Measurements from ENCODE around the gene MELK.

MELK gene

GRCh38 chr9:36713515-36714490 lies 141.1 kb downstream of the MELK start:
- no peak for DNase-seq (ENCODE audit: extremely low read depth, low read depth)
- no peak overlapping the region for H3K4me3 ChIP-seq (replicated peaks; ENCODE audit: low read depth, low read length)
- no peak for TF ChIP-seq CTCF (IDR thresholded peaks at IDR 0.05; ENCODE audit: low read depth, low read length, missing control alignments)

- TF ChIP-seq CTCF (IDR thresholded peaks at IDR 0.05; ENCODE audit: low read depth, low read length, missing control alignments): no peak
- no peak overlapping the region for H3K4me3 ChIP-seq (replicated peaks; ENCODE audit: low read depth, low read length)
- DNase-seq (ENCODE audit: extremely low read depth, low read depth): no peak
Observed at GRCh38 chr9:36716496-36716895, 143.8 kb downstream of the MELK start.

DNA sequence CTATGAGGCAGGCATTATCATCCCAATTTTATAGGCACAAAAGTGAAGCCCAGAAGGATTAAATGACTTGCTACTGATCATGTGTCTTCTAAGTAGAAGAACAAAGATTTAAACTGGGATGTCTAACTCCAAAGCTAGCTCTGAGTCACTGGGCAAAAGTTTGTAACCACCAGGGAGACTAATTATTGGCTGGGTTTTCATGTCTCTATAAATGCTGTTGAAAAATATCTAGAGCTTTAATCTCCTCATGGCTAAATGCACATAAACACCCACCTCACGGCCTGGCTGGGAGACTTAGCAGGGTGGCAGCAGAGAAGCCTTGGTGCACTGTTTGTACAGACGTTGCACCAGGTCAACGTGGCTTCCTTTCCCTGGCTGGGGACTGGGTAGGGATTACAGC lies 144.6 kb downstream of the MELK start:
- TF ChIP-seq CTCF (IDR thresholded peaks at IDR 0.05; ENCODE audit: low read depth, low read length, missing control alignments): no peak
- no peak for DNase-seq (ENCODE audit: extremely low read depth, low read depth)
- no peak overlapping the region for H3K4me3 ChIP-seq (replicated peaks; ENCODE audit: low read depth, low read length)

GRCh38 chr9:36718612-36719011 lies 145.9 kb downstream of the MELK start:
- no peak for DNase-seq (ENCODE audit: extremely low read depth, low read depth)
- no peak for TF ChIP-seq CTCF (IDR thresholded peaks at IDR 0.05; ENCODE audit: low read depth, low read length, missing control alignments)
- H3K4me3 ChIP-seq (replicated peaks; ENCODE audit: low read depth, low read length): no peak overlapping the region

DNA sequence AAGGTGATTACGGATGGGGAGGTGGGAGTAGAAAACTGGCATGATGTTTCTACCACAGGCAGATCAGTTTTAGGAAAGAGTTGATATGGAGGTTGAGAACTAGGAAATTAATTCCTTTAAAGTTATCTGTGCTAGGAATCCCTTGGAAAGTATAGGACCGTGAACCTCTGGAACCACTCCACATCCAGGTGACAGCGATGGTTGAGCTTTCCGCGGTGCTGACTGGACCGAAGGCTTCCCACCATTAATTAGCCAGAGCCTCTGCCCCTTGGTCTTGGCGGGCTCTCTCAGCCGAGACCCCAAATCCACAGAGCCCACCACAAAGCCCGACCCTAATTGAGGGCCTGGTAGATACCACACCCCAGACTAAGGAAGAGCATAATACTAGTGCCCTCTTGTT lies 147.3 kb downstream of the MELK start:
- no peak for TF ChIP-seq CTCF (IDR thresholded peaks at IDR 0.05; ENCODE audit: low read depth, low read length, missing control alignments)
- DNase-seq (ENCODE audit: extremely low read depth, low read depth): no peak
- H3K4me3 ChIP-seq (replicated peaks; ENCODE audit: low read depth, low read length): no peak overlapping the region

DNA sequence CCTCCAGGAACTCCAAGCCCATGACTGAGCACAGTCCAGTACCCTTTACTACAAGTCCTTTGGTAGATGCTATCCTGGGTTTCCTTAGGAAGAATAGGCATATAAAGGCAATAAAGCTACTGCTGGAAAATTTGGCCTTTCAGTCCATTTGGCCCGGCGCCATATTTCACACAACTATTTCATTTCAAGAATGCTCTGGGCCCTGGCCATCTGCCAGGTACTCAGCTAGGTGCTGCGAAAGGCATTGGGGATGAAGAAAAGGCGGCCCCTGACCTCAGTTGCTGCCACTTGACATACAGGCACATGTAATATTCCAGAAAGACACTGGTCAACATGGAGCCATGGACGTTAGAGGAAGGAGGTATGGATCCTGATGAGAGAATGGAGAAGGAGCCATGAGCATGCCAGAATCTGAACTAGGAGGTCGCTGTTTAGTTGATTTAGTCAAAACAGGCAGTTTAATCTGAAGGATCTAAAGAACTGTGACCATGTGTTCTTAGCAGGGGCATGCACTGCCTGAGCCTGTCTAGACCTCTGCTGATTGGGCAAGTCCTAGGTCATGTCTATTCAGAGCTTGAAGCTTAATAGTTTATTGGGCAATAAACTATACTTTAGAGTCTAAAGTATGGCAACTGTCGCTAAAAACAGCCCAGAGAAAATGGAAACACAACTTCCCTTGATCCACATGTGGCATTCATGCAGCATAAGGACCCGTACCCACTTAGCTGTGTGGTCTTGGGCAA lies 149.3 kb downstream of the MELK start:
- H3K4me3 ChIP-seq (replicated peaks; ENCODE audit: low read depth, low read length): no peak overlapping the region
- TF ChIP-seq CTCF (IDR thresholded peaks at IDR 0.05; ENCODE audit: low read depth, low read length, missing control alignments): no peak
- no peak for DNase-seq (ENCODE audit: extremely low read depth, low read depth)
